ENCODE results near the gene LONP2. TPM values are rescaled to one million over a fixed set of nuclear protein-coding genes. Genes with fewer than 3 reads are reported as not detected.
"Not testable (repeated sequence)": the region's sequence is repeated elsewhere in the genome, so short reads cannot be mapped to it uniquely, and the experiment has no call there.

LONP2 gene
- total and polyA plus RNA-seq, 9 donors: 30.0 to 101 (median 75.7) TPM

- Histone ChIP-seq H3K9me3 (no peaks in the 10 kb centered on the region), H3K4me3 (no peak overlapping the region), H3K27me3 (no peaks in the 10 kb centered on the region), H3K4me1 (ENCODE audit: insufficient read depth) (no peaks in the 10 kb centered on the region), H3K27ac (no peak overlapping the region), H3K36me3 (no peaks in the 10 kb centered on the region)
- DNase-seq: no peak
- 96 to 97% (median 96%) methylated on average over 4 of the region's 4 CpGs for WGBS, 3 donors
- intact Hi-C loops (cut with DNase I): no loop called here
- TF ChIP-seq POLR2A (IDR thresholded peaks at IDR 0.05) (no peak), CTCF (IDR thresholded peaks at IDR 0.05) (no peak), EP300 (IDR thresholded peaks at IDR 0.05) (no peak)
Measured at GRCh38 chr16:48299471-48299870, 55.4 kb downstream of the LONP2 start.

- H3K9me3 ChIP-seq: no peaks in the 10 kb centered on the region
- intact Hi-C loops (cut with DNase I): no loop called here
- no peak overlapping the region for H3K4me3 ChIP-seq
- DNase-seq: no peak
- no peaks in the 10 kb centered on the region for H3K36me3 ChIP-seq
- WGBS, 3 donors: 50 to 83% (median 66%) methylated on average over 1 of the region's 1 CpG
- no peaks in the 10 kb centered on the region for H3K4me1 ChIP-seq (ENCODE audit: insufficient read depth)
- H3K27me3 ChIP-seq: no peaks in the 10 kb centered on the region
- TF ChIP-seq POLR2A (IDR thresholded peaks at IDR 0.05) (no peak), CTCF (IDR thresholded peaks at IDR 0.05) (no peak)
- H3K27ac ChIP-seq: no peak overlapping the region
Measured at GRCh38 chr16:48300391-48300856, 56.3 kb downstream of the LONP2 start.

GRCh38 chr16:48308535-48308934 lies 64.4 kb downstream of the LONP2 start:
- H3K4me1 ChIP-seq (ENCODE audit: insufficient read depth): no peaks in the 10 kb centered on the region
- 94 to 98% (median 97%) methylated on average over 7 of the region's 7 CpGs for WGBS, 3 donors
- H3K4me3 ChIP-seq: no peak overlapping the region
- intact Hi-C loops (cut with DNase I): no loop called here
- no peak for TF ChIP-seq POLR2A (IDR thresholded peaks at IDR 0.05)
- no peak for TF ChIP-seq CTCF (IDR thresholded peaks at IDR 0.05)
- no peak for TF ChIP-seq EP300 (IDR thresholded peaks at IDR 0.05)
- DNase-seq: no peak
- no peaks in the 10 kb centered on the region for H3K27me3 ChIP-seq
- no peak overlapping the region for H3K27ac ChIP-seq
- peaks cover 5 to 10% of the 10 kb centered on the region in 2 donors for H3K9me3 ChIP-seq
- no peaks in the 10 kb centered on the region for H3K36me3 ChIP-seq

GRCh38 chr16:48310908-48311641 lies 67.0 kb downstream of the LONP2 start:
- no peaks in the 10 kb centered on the region for H3K27me3 ChIP-seq
- TF ChIP-seq POLR2A (IDR thresholded peaks at IDR 0.05): no peak
- TF ChIP-seq EP300 (IDR thresholded peaks at IDR 0.05): no peak
- H3K36me3 ChIP-seq: no peaks in the 10 kb centered on the region
- no peak for DNase-seq
- H3K27ac ChIP-seq: no peak overlapping the region
- 97 to 99% (median 98%) methylated on average over 4 of the region's 4 CpGs for WGBS, 3 donors
- no peak overlapping the region for H3K4me3 ChIP-seq
- peaks cover 5 to 10% of the 10 kb centered on the region in 2 donors for H3K9me3 ChIP-seq
- H3K4me1 ChIP-seq (ENCODE audit: insufficient read depth): no peaks in the 10 kb centered on the region
- intact Hi-C loops (cut with DNase I): no loop called here

GRCh38 chr16:48313905-48314304 lies 69.8 kb downstream of the LONP2 start:
- H3K36me3 ChIP-seq; H3K27ac ChIP-seq; intact Hi-C loops (cut with DNase I); H3K27me3 ChIP-seq; H3K4me3 ChIP-seq; H3K4me1 ChIP-seq (ENCODE audit: insufficient read depth); DNase-seq: not testable (repeated sequence)
- 97 to 98% (median 97%) methylated on average over 3 of the region's 3 CpGs for WGBS, 3 donors
- H3K9me3 ChIP-seq: peaks cover 5 to 10% of the 10 kb centered on the region in 2 donors
